Smooth muscle cell (in vitro differentiated cells): ENCODE data around the gene SLC13A2. TPM values are rescaled to one million over a fixed set of nuclear protein-coding genes. Genes with fewer than 3 reads are reported as not detected.

ENCODE experiments used
- DNase-seq: peaks from one replicate; lab custom pipeline; 2025; ENCODE audit not compliant: unreplicated experiment; lab: John Stamatoyannopoulos, UW
- H2AFZ ChIP-seq: fragments of 200-600 bp; sonication (generic); 2 replicates; pipeline ENCODE4 v1.6.0; 2016; ENCODE audit warnings: antibody characterized with exemption, low read depth, mild to moderate bottlenecking
- H3F3A ChIP-seq: fragments of 200-600 bp; sonication (generic); 2 replicates; pipeline ENCODE4 v1.6.0; 2017; ENCODE audit warnings: antibody characterized with exemption, low read depth
- H3K27ac ChIP-seq: fragments of 200-600 bp; sonication (generic); 2 replicates; pipeline ENCODE4 v1.5.1; 2016; ENCODE audit warnings: low read depth, mild to moderate bottlenecking
- H3K27me3 ChIP-seq: fragments of 200-600 bp; sonication (generic); 2 replicates; pipeline ENCODE4 v1.6.1; 2016; ENCODE audit warnings: low read depth, mild to moderate bottlenecking
- H3K36me3 ChIP-seq: fragments of 200-600 bp; sonication (generic); 2 replicates; pipeline ENCODE4 v1.5.1; 2016; ENCODE audit warnings: low read depth
- H3K4me1 ChIP-seq: fragments of 200-600 bp; sonication (generic); 2 replicates; pipeline ENCODE4 v1.5.1; 2016; ENCODE audit warnings: low read depth
- H3K4me2 ChIP-seq: fragments of 200-600 bp; sonication (generic); 2 replicates; pipeline ENCODE4 v1.6.0; 2016; ENCODE audit warnings: mild to moderate bottlenecking
- H3K4me3 ChIP-seq: fragments of 200-600 bp; sonication (generic); 2 replicates; pipeline ENCODE4 v1.5.1; 2016; ENCODE audit warnings: mild to moderate bottlenecking
- H3K79me2 ChIP-seq: fragments of 200-600 bp; sonication (generic); 2 replicates; pipeline ENCODE4 v1.6.0; 2016; ENCODE audit warnings: low read depth, mild to moderate bottlenecking
- H3K9ac ChIP-seq: fragments of 200-600 bp; sonication (generic); 2 replicates; pipeline ENCODE4 v1.6.0; 2016; ENCODE audit warnings: low read depth
- H3K9me3 ChIP-seq: fragments of 200-600 bp; sonication (generic); replicated peaks from 2 replicates; pipeline ENCODE4 v1.5.1; 2016; ENCODE audit warnings: low read depth
- H4K20me1 ChIP-seq: fragments of 200-600 bp; sonication (generic); 2 replicates; pipeline ENCODE4 v1.6.0; 2016; ENCODE audit warnings: low read depth
- WGBS: methylation state at CpG from one replicate; pipeline ENCODE4 v1.1.7; 2016; ENCODE audit warnings: low lambda C conversion rate; 5-methylcytosine and 5-hydroxymethylcytosine counted together
- polyA plus RNA-seq: library from polyadenylated mRNA; unstranded; fragments of >200 nt; fragmentation: Nextera tagmentation; extraction: Ambion mirVana; gene quantifications from 2 replicates; pipeline ENCODE4 v1.2.1, GENCODE V29; 2016
- total RNA-seq: library from RNA; depleted of rRNA; stranded (reverse); fragments of >200 nt; gene quantifications from 2 replicates; pipeline ENCODE4 v1.2.3, GENCODE V29; 2014
- TF ChIP-seq, protein P1 (sequence below): fragments of 200-600 bp; sonication (generic); IDR thresholded peaks from 2 replicates; pipeline ENCODE4 v1.5.1; 2017; ENCODE audit warnings: borderline replicate concordance, mild to moderate bottlenecking, antibody characterized with exemption; ENCODE audit not compliant: insufficient read depth, poor library complexity, severe bottlenecking

SLC13A2 gene
- total and polyA plus RNA-seq, 2 experiments from 2014 or later = not detected

DNA sequence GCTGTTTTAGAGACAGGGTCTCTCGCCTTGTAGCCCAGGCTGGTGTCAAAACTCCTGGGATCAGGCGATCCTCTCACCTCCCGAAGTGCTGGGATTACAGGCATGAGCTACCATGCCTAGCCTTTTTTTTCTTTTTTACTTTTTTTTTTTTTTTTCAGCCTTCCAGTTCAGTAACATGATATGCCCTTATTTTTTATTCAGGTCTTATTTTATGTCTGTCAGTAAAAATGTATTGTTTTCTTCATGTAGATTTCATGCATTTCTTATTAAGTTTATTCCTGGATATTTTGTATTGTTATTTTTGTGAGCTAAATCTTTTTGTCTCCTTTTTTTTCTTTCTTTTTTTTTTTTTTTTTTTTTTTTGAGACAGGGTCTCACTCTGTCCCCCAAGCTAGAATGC lies 30.0 kb downstream of the SLC13A2 start:
- 82% methylated on average over 3 of the region's 3 CpGs for WGBS
- no peaks in the 10 kb centered on the region for H3F3A ChIP-seq
- no peaks in the 10 kb centered on the region for H3K4me1 ChIP-seq
- no peak overlapping the region for H3K4me3 ChIP-seq
- H4K20me1 ChIP-seq = no peaks in the 10 kb centered on the region
- no peak overlapping the region for H3K4me2 ChIP-seq
- H3K79me2 ChIP-seq = no peaks in the 10 kb centered on the region
- no peak for DNase-seq
- no peak overlapping the region for H2AFZ ChIP-seq
- no peak overlapping the region for H3K9ac ChIP-seq
- TF ChIP-seq, protein P1, sequence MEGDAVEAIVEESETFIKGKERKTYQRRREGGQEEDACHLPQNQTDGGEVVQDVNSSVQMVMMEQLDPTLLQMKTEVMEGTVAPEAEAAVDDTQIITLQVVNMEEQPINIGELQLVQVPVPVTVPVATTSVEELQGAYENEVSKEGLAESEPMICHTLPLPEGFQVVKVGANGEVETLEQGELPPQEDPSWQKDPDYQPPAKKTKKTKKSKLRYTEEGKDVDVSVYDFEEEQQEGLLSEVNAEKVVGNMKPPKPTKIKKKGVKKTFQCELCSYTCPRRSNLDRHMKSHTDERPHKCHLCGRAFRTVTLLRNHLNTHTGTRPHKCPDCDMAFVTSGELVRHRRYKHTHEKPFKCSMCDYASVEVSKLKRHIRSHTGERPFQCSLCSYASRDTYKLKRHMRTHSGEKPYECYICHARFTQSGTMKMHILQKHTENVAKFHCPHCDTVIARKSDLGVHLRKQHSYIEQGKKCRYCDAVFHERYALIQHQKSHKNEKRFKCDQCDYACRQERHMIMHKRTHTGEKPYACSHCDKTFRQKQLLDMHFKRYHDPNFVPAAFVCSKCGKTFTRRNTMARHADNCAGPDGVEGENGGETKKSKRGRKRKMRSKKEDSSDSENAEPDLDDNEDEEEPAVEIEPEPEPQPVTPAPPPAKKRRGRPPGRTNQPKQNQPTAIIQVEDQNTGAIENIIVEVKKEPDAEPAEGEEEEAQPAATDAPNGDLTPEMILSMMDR = no peak
- H3K27me3 ChIP-seq = no peaks in the 10 kb centered on the region
- no peak overlapping the region for H3K27ac ChIP-seq
- H3K36me3 ChIP-seq = no peaks in the 10 kb centered on the region
- no peaks in the 10 kb centered on the region for H3K9me3 ChIP-seq

DNA sequence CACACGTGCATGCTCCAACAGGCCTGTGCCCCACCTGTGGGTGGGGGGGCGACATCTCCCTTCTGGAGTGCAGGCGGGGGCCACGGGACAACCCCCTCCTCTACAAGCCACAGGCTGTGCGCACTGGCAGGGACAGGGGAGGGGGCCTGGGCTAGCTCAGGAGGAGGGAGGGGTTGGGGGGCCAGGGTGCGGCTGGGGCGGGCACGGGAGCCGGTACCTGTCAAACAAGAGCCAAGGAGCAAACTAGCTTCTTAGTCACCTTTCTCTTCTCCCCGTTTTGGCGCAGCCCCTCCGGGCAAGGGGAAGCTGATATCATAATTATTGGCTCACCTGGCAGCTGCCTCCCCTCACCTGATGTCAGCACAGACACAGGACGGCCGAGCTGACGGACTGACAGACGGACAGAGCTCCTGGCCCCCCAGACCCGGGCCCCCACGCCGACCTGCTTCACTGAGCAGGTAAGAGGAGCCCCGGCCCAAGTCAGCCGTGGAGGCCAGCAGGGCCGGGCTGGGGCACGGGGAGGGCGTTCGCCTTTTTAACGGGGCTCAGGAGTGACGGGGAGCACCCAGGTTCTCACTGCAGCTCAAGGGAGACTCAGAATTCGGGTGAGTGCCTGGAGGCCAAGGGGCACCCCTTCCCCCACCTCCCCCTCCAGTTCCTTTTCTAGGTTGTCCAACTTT lies 32.7 kb downstream of the SLC13A2 start, which contains the start of gene FOXN1:
TSS of gene FOXN1 (plus strand) at position 363 of the 680 bp plus-strand sequence. CDS start 17,622 bp downstream, outside the sequence.
- no peaks in the 10 kb centered on the region for H4K20me1 ChIP-seq
- H3K4me2 ChIP-seq = no peak within 1 kb of the TSS
- no peak within 1 kb of the TSS for H3K27ac ChIP-seq
- H3F3A ChIP-seq = no peaks in the 10 kb centered on the region
- H3K36me3 ChIP-seq = no peaks in the 10 kb centered on the region
- H2AFZ ChIP-seq = no peak within 1 kb of the TSS
- TF ChIP-seq, protein P1 = no peak
- no peak within 1 kb of the TSS for H3K9ac ChIP-seq
- no peaks in the 10 kb centered on the region for H3K27me3 ChIP-seq
- H3K4me1 ChIP-seq = no peaks in the 10 kb centered on the region
- H3K9me3 ChIP-seq = no peaks in the 10 kb centered on the region
- WGBS = 87% methylated on average over 27 of the region's 28 CpGs
- no peaks in the 10 kb centered on the region for H3K79me2 ChIP-seq
- no peak for DNase-seq
- H3K4me3 ChIP-seq = no peak within 1 kb of the TSS

DNA sequence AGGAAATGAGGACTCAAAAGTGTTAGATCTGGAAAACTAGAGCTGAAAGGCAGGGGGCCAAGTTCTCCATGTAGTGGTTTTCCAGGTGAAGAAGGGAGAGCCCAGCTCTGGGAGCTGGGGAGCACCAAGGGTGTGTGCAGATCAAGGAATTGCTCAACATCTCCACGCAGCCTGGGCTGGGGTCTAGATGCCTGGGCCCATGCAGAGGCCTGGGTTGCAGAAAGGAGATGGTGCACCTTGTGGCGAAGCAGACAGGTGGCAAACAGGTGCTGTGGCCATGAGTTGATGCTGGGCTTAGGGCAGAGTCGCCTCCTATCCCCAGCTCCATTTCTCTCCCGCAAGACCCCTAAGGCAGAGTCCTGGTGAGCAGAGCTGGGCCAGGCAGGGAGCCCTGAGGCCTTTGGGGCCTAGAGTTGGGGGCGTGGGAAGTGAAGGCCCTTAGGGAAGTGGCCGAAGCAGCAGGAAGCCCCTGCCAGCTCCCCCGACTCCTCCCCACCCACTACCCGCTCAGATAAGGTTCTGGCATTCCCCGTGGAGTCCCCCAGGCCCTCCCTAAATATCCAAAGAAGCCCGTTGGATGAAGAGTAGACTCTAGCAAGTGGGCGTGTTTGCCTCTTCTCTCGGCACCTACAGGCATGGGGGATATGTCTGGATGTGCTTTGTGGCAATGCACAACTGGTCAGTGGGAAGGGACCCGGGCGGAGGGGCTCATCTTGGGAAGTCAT lies 33.5 kb downstream of the SLC13A2 start:
- no peaks in the 10 kb centered on the region for H3K36me3 ChIP-seq
- no peaks in the 10 kb centered on the region for H3K4me1 ChIP-seq
- no peaks in the 10 kb centered on the region for H4K20me1 ChIP-seq
- H3K27ac ChIP-seq = no peak overlapping the region
- H3K79me2 ChIP-seq = no peaks in the 10 kb centered on the region
- H3K4me3 ChIP-seq = no peak overlapping the region
- H3K9me3 ChIP-seq = no peaks in the 10 kb centered on the region
- TF ChIP-seq, protein P1 = no peak
- H3K4me2 ChIP-seq = no peak overlapping the region
- no peaks in the 10 kb centered on the region for H3F3A ChIP-seq
- no peak overlapping the region for H3K9ac ChIP-seq
- no peak overlapping the region for H2AFZ ChIP-seq
- no peak for DNase-seq
- H3K27me3 ChIP-seq = peaks cover 3% of the 10 kb centered on the region
- WGBS = 88% methylated on average over 14 of the region's 14 CpGs
